ENCODE results near the gene OAS1.

The OAS1 gene

GRCh38 chr12:112898380-112898779 is 8.4 kb upstream of the OAS1 start:
- no peak for TF ChIP-seq CTCF (conservative IDR thresholded peaks at IDR 0.05; ENCODE audit: low read depth, low read length)
- DNase-seq (ENCODE audit: low read depth): no peak
- H3K4me3 ChIP-seq (ENCODE audit: low read depth, low read length): no peak overlapping the region

GRCh38 chr12:112900298-112901145 is 6.2 kb upstream of the OAS1 start:
- H3K4me3 ChIP-seq (ENCODE audit: low read depth, low read length): no peak overlapping the region
- TF ChIP-seq CTCF (conservative IDR thresholded peaks at IDR 0.05; ENCODE audit: low read depth, low read length): peak; percentile 83
- DNase-seq (ENCODE audit: low read depth): peak; percentile 69

GRCh38 chr12:112901271-112901670 is 5.5 kb upstream of the OAS1 start:
- no peak overlapping the region for H3K4me3 ChIP-seq (ENCODE audit: low read depth, low read length)
- DNase-seq (ENCODE audit: low read depth): no peak
- TF ChIP-seq CTCF (conservative IDR thresholded peaks at IDR 0.05; ENCODE audit: low read depth, low read length): no peak

GRCh38 chr12:112904571-112904970 is 2.2 kb upstream of the OAS1 start:
- peak; percentile 64 for DNase-seq (ENCODE audit: low read depth)
- no peak overlapping the region for H3K4me3 ChIP-seq (ENCODE audit: low read depth, low read length)
- TF ChIP-seq CTCF (conservative IDR thresholded peaks at IDR 0.05; ENCODE audit: low read depth, low read length): no peak

GRCh38 chr12:112905451-112906089 is 1.2 kb upstream of the OAS1 start:
- TF ChIP-seq CTCF (conservative IDR thresholded peaks at IDR 0.05; ENCODE audit: low read depth, low read length): no peak
- no peak overlapping the region for H3K4me3 ChIP-seq (ENCODE audit: low read depth, low read length)
- DNase-seq (ENCODE audit: low read depth): no peak

GRCh38 chr12:112907415-112908157 is 824 bp downstream of the OAS1 start:
- no peak for DNase-seq (ENCODE audit: low read depth)
- H3K4me3 ChIP-seq (ENCODE audit: low read depth, low read length): peak overlapping the region; percentile 50

More at GRCh38 chr12:112907415-112908157, 824 bp downstream of the OAS1 start:
- no peak for TF ChIP-seq CTCF (conservative IDR thresholded peaks at IDR 0.05; ENCODE audit: low read depth, low read length)
